Measurements from ENCODE around the gene RRM1. TPM values are rescaled to one million over a fixed set of nuclear protein-coding genes. Genes with fewer than 3 reads are reported as not detected.

The RRM1 gene
- total and polyA plus RNA-seq, 2 of the 13 experiments (the other 11 are each of a cell fraction or from before 2014, with no cell fraction given), result 17.3 to 108 TPM

DNA sequence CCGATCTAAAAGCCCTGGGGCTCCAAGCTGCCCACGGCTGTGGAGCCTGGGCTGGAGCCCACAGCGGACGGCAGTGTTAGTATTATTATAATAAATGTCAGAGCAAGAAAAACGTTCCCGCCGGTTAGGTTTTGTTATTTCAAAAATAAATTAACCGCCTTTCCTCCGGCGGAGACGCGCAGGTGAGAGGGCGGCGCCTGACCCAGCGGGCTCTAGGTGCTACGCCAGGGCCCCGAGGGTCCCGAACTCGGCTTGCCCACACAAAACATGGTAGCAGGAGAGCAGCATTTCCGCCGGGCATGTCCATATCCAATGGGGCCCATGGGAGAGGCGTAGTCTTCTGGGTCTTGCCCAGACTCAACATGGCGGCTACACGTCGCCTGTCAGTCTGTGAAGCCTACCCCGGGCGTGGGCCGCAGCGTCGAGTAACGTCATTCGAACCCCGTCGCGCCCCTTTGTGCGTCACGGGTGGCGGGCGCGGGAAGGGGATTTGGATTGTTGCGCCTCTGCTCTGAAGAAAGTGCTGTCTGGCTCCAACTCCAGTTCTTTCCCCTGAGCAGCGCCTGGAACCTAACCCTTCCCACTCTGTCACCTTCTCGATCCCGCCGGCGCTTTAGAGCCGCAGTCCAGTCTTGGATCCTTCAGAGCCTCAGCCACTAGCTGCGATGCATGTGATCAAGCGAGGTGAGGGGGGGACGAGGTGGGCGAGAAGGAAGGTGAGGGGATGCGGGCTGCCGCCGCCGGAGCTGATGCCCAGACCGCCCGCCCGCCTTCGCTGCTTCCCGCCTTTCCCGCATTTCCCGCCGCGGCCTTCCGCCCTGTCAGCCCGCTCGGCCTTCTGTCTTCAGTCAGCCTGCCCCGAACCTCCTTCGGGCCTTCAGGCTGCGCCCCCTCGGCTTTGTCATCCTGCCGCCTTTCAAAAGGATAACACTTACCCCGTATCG lies at the start of gene RRM1 (continued):
- TF ChIP-seq, protein P1, sequence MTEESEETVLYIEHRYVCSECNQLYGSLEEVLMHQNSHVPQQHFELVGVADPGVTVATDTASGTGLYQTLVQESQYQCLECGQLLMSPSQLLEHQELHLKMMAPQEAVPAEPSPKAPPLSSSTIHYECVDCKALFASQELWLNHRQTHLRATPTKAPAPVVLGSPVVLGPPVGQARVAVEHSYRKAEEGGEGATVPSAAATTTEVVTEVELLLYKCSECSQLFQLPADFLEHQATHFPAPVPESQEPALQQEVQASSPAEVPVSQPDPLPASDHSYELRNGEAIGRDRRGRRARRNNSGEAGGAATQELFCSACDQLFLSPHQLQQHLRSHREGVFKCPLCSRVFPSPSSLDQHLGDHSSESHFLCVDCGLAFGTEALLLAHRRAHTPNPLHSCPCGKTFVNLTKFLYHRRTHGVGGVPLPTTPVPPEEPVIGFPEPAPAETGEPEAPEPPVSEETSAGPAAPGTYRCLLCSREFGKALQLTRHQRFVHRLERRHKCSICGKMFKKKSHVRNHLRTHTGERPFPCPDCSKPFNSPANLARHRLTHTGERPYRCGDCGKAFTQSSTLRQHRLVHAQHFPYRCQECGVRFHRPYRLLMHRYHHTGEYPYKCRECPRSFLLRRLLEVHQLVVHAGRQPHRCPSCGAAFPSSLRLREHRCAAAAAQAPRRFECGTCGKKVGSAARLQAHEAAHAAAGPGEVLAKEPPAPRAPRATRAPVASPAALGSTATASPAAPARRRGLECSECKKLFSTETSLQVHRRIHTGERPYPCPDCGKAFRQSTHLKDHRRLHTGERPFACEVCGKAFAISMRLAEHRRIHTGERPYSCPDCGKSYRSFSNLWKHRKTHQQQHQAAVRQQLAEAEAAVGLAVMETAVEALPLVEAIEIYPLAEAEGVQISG (CRISPR knock-in tag; IDR thresholded peaks at IDR 0.05), result peak; percentile 95
- TF ChIP-seq ZNF629 (CRISPR knock-in tag; conservative IDR thresholded peaks at IDR 0.05) (no peak), ZMYM3 (CRISPR knock-in tag; IDR thresholded peaks at IDR 0.05) (peak; percentile 20; the same call in 1 of the 2 replicates), EHMT2 (IDR thresholded peaks at IDR 0.05; ENCODE audit: borderline replicate concordance, low read depth, low read length) (no peak), ZNF747 (CRISPR knock-in tag; IDR thresholded peaks at IDR 0.05; ENCODE audit: borderline replicate concordance) (peak; percentile 78), ZNF432 (CRISPR knock-in tag; IDR thresholded peaks at IDR 0.05; ENCODE audit: borderline replicate concordance) (no peak), ZNF101 (CRISPR knock-in tag; IDR thresholded peaks at IDR 0.05; ENCODE audit: borderline replicate concordance, low read depth) (no peak), ZNF446 (CRISPR knock-in tag; IDR thresholded peaks at IDR 0.05) (no peak; the same call in 1 of the 2 replicates), ZNF546 (CRISPR knock-in tag; conservative IDR thresholded peaks at IDR 0.05) (0 out of 2 replicates have a peak, but pooled peaks have one; percentile 33), YEATS4 (CRISPR knock-in tag; IDR thresholded peaks at IDR 0.05; ENCODE audit: borderline replicate concordance) (peak; percentile 74), DPF2 (CRISPR knock-in tag; IDR thresholded peaks at IDR 0.05; ENCODE audit: borderline replicate concordance, low read depth) (no peak)
- TF ChIP-seq, protein P2, sequence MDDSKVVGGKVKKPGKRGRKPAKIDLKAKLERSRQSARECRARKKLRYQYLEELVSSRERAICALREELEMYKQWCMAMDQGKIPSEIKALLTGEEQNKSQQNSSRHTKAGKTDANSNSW (CRISPR knock-in tag; IDR thresholded peaks at IDR 0.05; ENCODE audit: borderline replicate concordance), result no peak
- TF ChIP-seq, protein P3, sequence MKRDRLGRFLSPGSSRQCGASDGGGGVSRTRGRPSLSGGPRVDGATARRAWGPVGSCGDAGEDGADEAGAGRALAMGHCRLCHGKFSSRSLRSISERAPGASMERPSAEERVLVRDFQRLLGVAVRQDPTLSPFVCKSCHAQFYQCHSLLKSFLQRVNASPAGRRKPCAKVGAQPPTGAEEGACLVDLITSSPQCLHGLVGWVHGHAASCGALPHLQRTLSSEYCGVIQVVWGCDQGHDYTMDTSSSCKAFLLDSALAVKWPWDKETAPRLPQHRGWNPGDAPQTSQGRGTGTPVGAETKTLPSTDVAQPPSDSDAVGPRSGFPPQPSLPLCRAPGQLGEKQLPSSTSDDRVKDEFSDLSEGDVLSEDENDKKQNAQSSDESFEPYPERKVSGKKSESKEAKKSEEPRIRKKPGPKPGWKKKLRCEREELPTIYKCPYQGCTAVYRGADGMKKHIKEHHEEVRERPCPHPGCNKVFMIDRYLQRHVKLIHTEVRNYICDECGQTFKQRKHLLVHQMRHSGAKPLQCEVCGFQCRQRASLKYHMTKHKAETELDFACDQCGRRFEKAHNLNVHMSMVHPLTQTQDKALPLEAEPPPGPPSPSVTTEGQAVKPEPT (CRISPR knock-in tag; IDR thresholded peaks at IDR 0.05; ENCODE audit: low read depth), result peak; percentile 48; the same call in 1 of the 2 replicates
- TF ChIP-seq, protein P4, sequence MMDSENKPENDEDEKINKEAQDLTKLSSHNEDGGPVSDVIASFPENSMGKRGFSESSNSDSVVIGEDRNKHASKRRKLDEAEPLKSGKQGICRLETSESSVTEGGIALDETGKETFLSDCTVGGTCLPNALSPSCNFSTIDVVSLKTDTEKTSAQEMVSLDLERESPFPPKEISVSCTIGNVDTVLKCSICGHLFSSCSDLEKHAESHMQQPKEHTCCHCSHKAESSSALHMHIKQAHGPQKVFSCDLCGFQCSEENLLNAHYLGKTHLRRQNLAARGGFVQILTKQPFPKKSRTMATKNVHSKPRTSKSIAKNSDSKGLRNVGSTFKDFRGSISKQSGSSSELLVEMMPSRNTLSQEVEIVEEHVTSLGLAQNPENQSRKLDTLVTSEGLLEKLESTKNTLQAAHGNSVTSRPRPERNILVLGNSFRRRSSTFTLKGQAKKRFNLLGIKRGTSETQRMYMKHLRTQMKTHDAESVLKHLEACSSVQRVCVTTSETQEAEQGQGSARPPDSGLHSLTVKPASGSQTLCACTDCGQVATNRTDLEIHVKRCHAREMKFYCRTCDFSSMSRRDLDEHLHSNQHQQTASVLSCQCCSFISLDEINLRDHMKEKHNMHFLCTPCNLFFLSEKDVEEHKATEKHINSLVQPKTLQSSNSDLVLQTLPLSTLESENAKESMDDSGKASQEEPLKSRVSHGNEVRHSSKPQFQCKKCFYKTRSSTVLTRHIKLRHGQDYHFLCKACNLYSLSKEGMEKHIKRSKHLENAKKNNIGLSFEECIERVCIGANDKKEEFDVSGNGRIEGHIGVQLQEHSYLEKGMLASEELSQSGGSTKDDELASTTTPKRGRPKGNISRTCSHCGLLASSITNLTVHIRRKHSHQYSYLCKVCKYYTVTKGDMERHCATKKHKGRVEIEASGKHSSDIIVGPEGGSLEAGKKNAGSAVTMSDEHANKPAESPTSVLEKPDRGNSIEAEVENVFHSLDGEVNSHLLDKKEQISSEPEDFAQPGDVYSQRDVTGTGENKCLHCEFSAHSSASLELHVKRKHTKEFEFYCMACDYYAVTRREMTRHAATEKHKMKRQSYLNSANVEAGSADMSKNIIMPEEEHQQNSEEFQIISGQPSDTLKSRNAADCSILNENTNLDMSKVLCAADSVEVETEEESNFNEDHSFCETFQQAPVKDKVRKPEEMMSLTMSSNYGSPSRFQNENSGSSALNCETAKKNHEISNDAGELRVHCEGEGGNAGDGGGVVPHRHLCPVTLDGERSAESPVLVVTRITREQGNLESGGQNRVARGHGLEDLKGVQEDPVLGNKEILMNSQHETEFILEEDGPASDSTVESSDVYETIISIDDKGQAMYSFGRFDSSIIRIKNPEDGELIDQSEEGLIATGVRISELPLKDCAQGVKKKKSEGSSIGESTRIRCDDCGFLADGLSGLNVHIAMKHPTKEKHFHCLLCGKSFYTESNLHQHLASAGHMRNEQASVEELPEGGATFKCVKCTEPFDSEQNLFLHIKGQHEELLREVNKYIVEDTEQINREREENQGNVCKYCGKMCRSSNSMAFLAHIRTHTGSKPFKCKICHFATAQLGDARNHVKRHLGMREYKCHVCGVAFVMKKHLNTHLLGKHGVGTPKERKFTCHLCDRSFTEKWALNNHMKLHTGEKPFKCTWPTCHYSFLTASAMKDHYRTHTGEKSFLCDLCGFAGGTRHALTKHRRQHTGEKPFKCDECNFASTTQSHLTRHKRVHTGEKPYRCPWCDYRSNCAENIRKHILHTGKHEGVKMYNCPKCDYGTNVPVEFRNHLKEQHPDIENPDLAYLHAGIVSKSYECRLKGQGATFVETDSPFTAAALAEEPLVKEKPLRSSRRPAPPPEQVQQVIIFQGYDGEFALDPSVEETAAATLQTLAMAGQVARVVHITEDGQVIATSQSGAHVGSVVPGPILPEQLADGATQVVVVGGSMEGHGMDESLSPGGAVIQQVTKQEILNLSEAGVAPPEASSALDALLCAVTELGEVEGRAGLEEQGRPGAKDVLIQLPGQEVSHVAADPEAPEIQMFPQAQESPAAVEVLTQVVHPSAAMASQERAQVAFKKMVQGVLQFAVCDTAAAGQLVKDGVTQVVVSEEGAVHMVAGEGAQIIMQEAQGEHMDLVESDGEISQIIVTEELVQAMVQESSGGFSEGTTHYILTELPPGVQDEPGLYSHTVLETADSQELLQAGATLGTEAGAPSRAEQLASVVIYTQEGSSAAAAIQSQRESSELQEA (CRISPR knock-in tag; IDR thresholded peaks at IDR 0.05; ENCODE audit: not compliant biosample characterization), result no peak

All from HepG2 (cell line).